Measurements from ENCODE around the gene ATP5ME. TPM values are rescaled to one million over a fixed set of nuclear protein-coding genes. Genes with fewer than 3 reads are reported as not detected.
A peak's percentile ranks its signal among the peaks of the same experiment; 100 is the strongest.
"Not testable (repeated sequence)": the region's sequence is repeated elsewhere in the genome, so short reads cannot be mapped to it uniquely, and the experiment has no call there.

The ATP5ME gene
- polyA plus RNA-seq (2013, experiment 1 of 2; ENCODE audit: insufficient read length), result 237 TPM
- 201 TPM for polyA plus RNA-seq (2013, experiment 2 of 2; ENCODE audit: insufficient read length)

- peak; percentile 96 for DNase-seq
Observed at GRCh38 chr4:674172-675035, at the start of gene ATP5ME, which contains the start of gene MYL5. Gene ATP5ME, minus strand, starts transcription at chr4:674276. Its CDS starts 29 bp downstream, at chr4:674247. Gene MYL5, plus strand, starts transcription at chr4:674542. Its CDS starts 3,485 bp downstream, at chr4:678027.

GRCh38 chr4:722851-723360 lies 48.8 kb upstream of the ATP5ME start:
- DNase-seq, result no peak

- no peak for DNase-seq
Observed at GRCh38 chr4:722169-722725, 48.2 kb upstream of the ATP5ME start.

- DNase-seq, result peak; percentile 57
Observed at GRCh38 chr4:721261-722168, 47.4 kb upstream of the ATP5ME start.

- DNase-seq, result no peak
Observed at GRCh38 chr4:720111-720860, 46.2 kb upstream of the ATP5ME start.

GRCh38 chr4:718460-718859 lies 44.4 kb upstream of the ATP5ME start:
- no peak for DNase-seq

GRCh38 chr4:717601-718320 lies 43.7 kb upstream of the ATP5ME start:
- DNase-seq, result no peak

GRCh38 chr4:714087-714486 lies 40.0 kb upstream of the ATP5ME start:
- DNase-seq, result no peak

- no peak for DNase-seq
Observed at GRCh38 chr4:712916-713632, 39.0 kb upstream of the ATP5ME start.

- DNase-seq, result no peak
Observed at GRCh38 chr4:712093-712492, 38.0 kb upstream of the ATP5ME start.

- DNase-seq, result no peak
Observed at GRCh38 chr4:710916-711315, 36.8 kb upstream of the ATP5ME start.

- DNase-seq, result no peak
Observed at GRCh38 chr4:710116-710515, 36.0 kb upstream of the ATP5ME start.

- no peak for DNase-seq
Observed at GRCh38 chr4:709348-709747, 35.3 kb upstream of the ATP5ME start.

- no peak for DNase-seq
Observed at GRCh38 chr4:708631-708933, 34.5 kb upstream of the ATP5ME start.

GRCh38 chr4:707929-708630 lies 34.0 kb upstream of the ATP5ME start:
- DNase-seq, result no peak

- DNase-seq, result no peak
Observed at GRCh38 chr4:706834-707598, 32.9 kb upstream of the ATP5ME start.

- not testable (repeated sequence) for DNase-seq
Observed at GRCh38 chr4:706083-706633, 32.1 kb upstream of the ATP5ME start.

- DNase-seq, result peak; percentile 96
Observed at GRCh38 chr4:705278-706082, 31.4 kb upstream of the ATP5ME start, which contains the start of gene PCGF3. Gene PCGF3, plus strand, starts transcription at chr4:705832. Its CDS starts 27,849 bp downstream, at chr4:733681.

Data from fibroblast of skin of scalp (primary cell).